H1 (cell line): ENCODE results near the gene SGCB. TPM values are rescaled to one million over a fixed set of nuclear protein-coding genes. Genes with fewer than 3 reads are reported as not detected.

Experiments used
- CTCF ChIA-PET: fragments of 300-600 bp; sonication (Branson Sonifier 250); formaldehyde crosslinking; loops from one replicate; lab custom pipeline; 2021; ENCODE audit not compliant: partially characterized antibody; lab: Charles Lee
- POLR2A ChIA-PET: fragments of 300-600 bp; sonication (Branson Sonifier 250); formaldehyde crosslinking; loops from one replicate; lab custom pipeline; 2021; ENCODE audit warnings: inconsistent platforms; ENCODE audit not compliant: partially characterized antibody; lab: Charles Lee
- DNase-seq, 2 experiments: peaks; one replicate each; pipeline versions ENCODE4 v3.0.0 to v3.0.0-alpha.2; 2010 to 2022; ENCODE audit warnings: low spot score in 2 of 2, low read depth in 1 of 2, mixed read lengths in 1 of 2
- FAIRE-seq: peaks from 2 replicates; lab custom pipeline; 2011; peaks lifted over from hg19 to GRCh38; lab: Jason Lieb, UNC
- H2AFZ ChIP-seq: 2 replicates; pipeline ENCODE4 v1.8.1; 2012; ENCODE audit warnings: low read length, inconsistent platforms
- H2AK5ac ChIP-seq: 2 replicates; pipeline ENCODE4 v1.6.1; 2013; ENCODE audit warnings: low read depth, low read length
- H2BK120ac ChIP-seq: replicated peaks from 2 replicates; pipeline ENCODE3; 2013; ENCODE audit warnings: low read depth, low read length, inconsistent platforms
- H2BK12ac ChIP-seq: 2 replicates; pipeline ENCODE4 v1.6.1; 2013; ENCODE audit warnings: low read depth, low read length
- H2BK15ac ChIP-seq: 2 replicates; pipeline ENCODE4 v1.6.1; 2013; ENCODE audit warnings: low read length
- H2BK20ac ChIP-seq: 2 replicates; pipeline ENCODE4 v1.6.1; 2013; ENCODE audit warnings: low read length
- H2BK5ac ChIP-seq: 2 replicates; pipeline ENCODE4 v1.6.1; 2013; ENCODE audit warnings: low read depth, low read length
- H3K14ac ChIP-seq: 2 replicates; pipeline ENCODE4 v1.6.1; 2013; ENCODE audit warnings: inconsistent platforms; ENCODE audit not compliant: insufficient read length
- H3K18ac ChIP-seq: 2 replicates; pipeline ENCODE4 v1.6.1; 2013; ENCODE audit warnings: low read length; ENCODE audit errors: extremely low read depth
- H3K23ac ChIP-seq: 2 replicates; pipeline ENCODE4 v1.6.1; 2013; ENCODE audit warnings: inconsistent platforms; ENCODE audit not compliant: insufficient read length
- H3K23me2 ChIP-seq: 2 replicates; pipeline ENCODE4 v1.6.1; 2013; ENCODE audit warnings: low read depth, low read length
- H3K27ac ChIP-seq: 2 replicates; pipeline ENCODE4 v1.6.1; 2011; ENCODE audit warnings: low read depth, low read length, inconsistent platforms
- H3K27me3 ChIP-seq, 4 experiments: replicated peaks in 1 of 4; 1 replicate in 1 of 4; 2 replicates in 3 of 4; pipeline versions ENCODE4 v1.6.1 to v1.8.1; 2011 to 2013; ENCODE audit warnings: low read length in 3 of 4, mild to moderate bottlenecking in 3 of 4, inconsistent platforms in 2 of 4, mixed read lengths in 2 of 4, moderate library complexity in 1 of 4; ENCODE audit not compliant: control insufficient read depth in 3 of 4, insufficient read depth in 3 of 4; ENCODE audit errors: extremely low read depth in 1 of 4
- H3K36me3 ChIP-seq, 4 experiments: 2 replicates each; pipeline versions ENCODE4 v1.6.1 to v1.8.1; 2011 to 2013; ENCODE audit warnings: mild to moderate bottlenecking in 4 of 4, low read length in 3 of 4, moderate library complexity in 2 of 4, control low read depth in 1 of 4, inconsistent platforms in 1 of 4; ENCODE audit not compliant: insufficient read depth in 4 of 4, control insufficient read depth in 2 of 4
- H3K4ac ChIP-seq: replicated peaks from 2 replicates; pipeline ENCODE3; 2013; ENCODE audit warnings: low read length, low read depth, mixed read lengths, inconsistent platforms; ENCODE audit not compliant: insufficient read length
- H3K4me1 ChIP-seq, 4 experiments: replicated peaks in 1 of 4; 1 replicate in 1 of 4; 2 replicates in 3 of 4; pipeline versions ENCODE4 v1.6.1 to v1.8.1; 2011 to 2013; ENCODE audit warnings: low read length in 3 of 4, inconsistent platforms in 2 of 4, mixed read lengths in 1 of 4; ENCODE audit not compliant: insufficient read depth in 4 of 4, control insufficient read depth in 3 of 4
- H3K4me2 ChIP-seq, 2 experiments: 2 replicates each; pipeline versions ENCODE4 v1.6.1 to v1.8.1; 2011 to 2013; ENCODE audit warnings: low read depth in 2 of 2, low read length in 2 of 2, control low read depth in 1 of 2, inconsistent platforms in 1 of 2, mild to moderate bottlenecking in 1 of 2; ENCODE audit not compliant: insufficient read depth in 1 of 2
- H3K4me3 ChIP-seq, 4 experiments: fragments of 200-600, 300-600 bp in 1 of 4; sonication (generic), shearing (Covaris generic), sonication (Bioruptor Twin) in 1 of 4; 2 replicates each; pipeline versions ENCODE4 v1.5.1 to v1.8.1; 2011 to 2016; ENCODE audit warnings: low read length in 4 of 4, low read depth in 3 of 4, control low read depth in 2 of 4, inconsistent platforms in 2 of 4, mild to moderate bottlenecking in 2 of 4, mixed read lengths in 1 of 4, moderate library complexity in 1 of 4; ENCODE audit not compliant: insufficient read depth in 2 of 4; ENCODE audit errors: extremely low read depth in 1 of 4
- H3K56ac ChIP-seq: replicated peaks from 2 replicates; pipeline ENCODE3; 2013; ENCODE audit warnings: low read depth, mild to moderate bottlenecking, mixed read lengths, low read length, inconsistent platforms; ENCODE audit not compliant: insufficient read length
- H3K79me1 ChIP-seq: 2 replicates; pipeline ENCODE4 v1.6.1; 2013; ENCODE audit warnings: low read depth, low read length, control low read depth
- H3K79me2 ChIP-seq, 2 experiments: 2 replicates each; pipeline versions ENCODE4 v1.6.1 to v1.8.1; 2012 to 2013; ENCODE audit warnings: low read length in 2 of 2, mild to moderate bottlenecking in 2 of 2, inconsistent platforms in 1 of 2; ENCODE audit not compliant: insufficient read depth in 2 of 2, control insufficient read depth in 1 of 2
- H3K9ac ChIP-seq, 4 experiments: replicated peaks in 1 of 4; 1 replicate in 1 of 4; 2 replicates in 3 of 4; pipeline versions ENCODE4 v1.6.1 to v1.8.1; 2011 to 2013; ENCODE audit warnings: low read depth in 3 of 4, low read length in 3 of 4, control low read depth in 2 of 4, mild to moderate bottlenecking in 2 of 4, moderate library complexity in 2 of 4, inconsistent platforms in 1 of 4; ENCODE audit errors: extremely low read depth in 1 of 4
- H3K9me3 ChIP-seq, 2 experiments: 2 replicates each; pipeline versions ENCODE4 v1.6.1 to v1.8.1; 2012 to 2013; ENCODE audit warnings: mild to moderate bottlenecking in 2 of 2, moderate library complexity in 2 of 2, control low read depth in 1 of 2, inconsistent platforms in 1 of 2, low read depth in 1 of 2, low read length in 1 of 2, mixed read lengths in 1 of 2; ENCODE audit not compliant: insufficient read depth in 2 of 2
- H4K20me1 ChIP-seq, 2 experiments: replicated peaks in 1 of 2; 2 replicates each; pipeline versions ENCODE3 to v1.8.1; 2011 to 2013; ENCODE audit warnings: inconsistent platforms in 2 of 2, low read length in 2 of 2, mild to moderate bottlenecking in 1 of 2; ENCODE audit not compliant: insufficient read depth in 2 of 2, control insufficient read depth in 1 of 2
- H4K5ac ChIP-seq: 2 replicates; pipeline ENCODE4 v1.6.1; 2013; ENCODE audit warnings: low read length, low read depth, mixed read lengths, inconsistent platforms; ENCODE audit not compliant: insufficient read length
- H4K8ac ChIP-seq: 2 replicates; pipeline ENCODE4 v1.8.0; 2013; ENCODE audit warnings: mild to moderate bottlenecking, moderate library complexity, low read length, inconsistent platforms; ENCODE audit not compliant: insufficient read depth; ENCODE audit errors: extremely low read depth
- H4K91ac ChIP-seq: replicated peaks from 2 replicates; pipeline ENCODE3; 2013; ENCODE audit warnings: low read length, mixed read lengths, inconsistent platforms; ENCODE audit not compliant: insufficient read length
- POU5F1 ChIP-seq: IDR thresholded peaks from 2 replicates; pipeline ENCODE4 v1.6.1; 2011; ENCODE audit warnings: low read depth, mild to moderate bottlenecking, low read length, moderate library complexity
- polyA plus RNA-seq, 7 experiments: library from polyadenylated mRNA; depleted of rRNA in 3 of 7; stranded (reverse) in 5 of 7; unstranded in 2 of 7; fragments of >200 nt in 5 of 7; fragments of 200-250 nt in 2 of 7; gene quantifications; 1 replicate in 5 of 7; 2 replicates in 1 of 7; 4 replicates in 1 of 7; pipeline versions ENCODE4 v1.2.1 to v1.2.3, GENCODE V29; 2011 to 2013; ENCODE audit warnings: missing spikeins in 2 of 7, mixed read lengths in 2 of 7
- total RNA-seq: library from RNA; stranded (reverse); fragmentation: NEBNext Ultra II Directional; extraction: Animal tissue kit (Norgen Biotek cat#: 25700); gene quantifications from 2 replicates; pipeline ENCODE4 v1.2.1, GENCODE V29; 2021

The SGCB gene
- total and polyA plus RNA-seq, 2 of the 8 experiments (the other 6 are each of a cell fraction or from before 2014, with no cell fraction given), result 6.8 to 32.2 TPM

DNA sequence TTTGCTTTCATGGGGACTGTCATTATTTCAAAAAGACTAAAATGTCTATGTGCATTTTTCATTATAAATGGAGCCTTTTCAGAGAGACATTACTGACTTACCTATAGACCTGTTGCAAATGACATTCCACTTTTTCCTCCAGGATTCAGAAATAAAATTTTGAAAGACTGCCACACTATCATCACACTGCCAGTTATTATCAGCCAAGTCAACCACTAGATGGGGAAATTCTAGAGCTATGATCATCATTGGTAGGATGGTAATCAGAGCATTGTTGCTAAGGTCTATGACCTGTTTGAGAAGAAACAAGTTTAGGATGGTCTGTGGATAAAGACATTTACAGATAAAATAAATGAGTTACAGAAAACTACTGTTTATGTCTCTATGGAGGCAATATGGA is 40.5 kb downstream of the SGCB start:
- Histone ChIP-seq H2BK12ac (no peak overlapping the region), H3K56ac (no peak overlapping the region), H4K8ac (no peak overlapping the region), H4K91ac (no peak overlapping the region), H3K4me2 (no peak overlapping the region), H3K27me3 (no peaks in the 10 kb centered on the region), H3K23me2 (no peaks in the 10 kb centered on the region), H4K20me1 (no peaks in the 10 kb centered on the region), H3K79me2 (no peaks in the 10 kb centered on the region), H3K4me3 (no peak overlapping the region), H3K79me1 (no peaks in the 10 kb centered on the region), H2BK20ac (no peak overlapping the region), H2AFZ (no peak overlapping the region), H3K9me3 (no peaks in the 10 kb centered on the region; a peak in 1 of 4 replicates), H3K27ac (no peak overlapping the region), H3K18ac (no peak overlapping the region), H3K9ac (no peak overlapping the region), H2AK5ac (no peak overlapping the region), H3K23ac (no peak overlapping the region), H2BK15ac (no peak overlapping the region), H3K14ac (no peak overlapping the region), H3K4me1 (peaks cover 0 to 5% (median 0%) of the 10 kb centered on the region in 4 experiments; a peak in 1 of 7 replicates), H3K36me3 (no peaks in the 10 kb centered on the region), H4K5ac (no peak overlapping the region), H3K4ac (no peak overlapping the region), H2BK120ac (no peak overlapping the region), H2BK5ac (no peak overlapping the region)
- FAIRE-seq, result no peak
- POLR2A ChIA-PET, result no interaction called here
- TF ChIP-seq POU5F1, result no peak
- no peak for DNase-seq
- CTCF ChIA-PET, result interaction anchor here (0.8 to 1.9 kb wide), 3 partner anchors 16 to 1161 kb away, joined by 3 to 8 read pairs (median 3); no protein-coding TSS in a partner anchor
